Fibroblast of lung (primary cell): ENCODE data around the gene COX6B1. TPM values are rescaled to one million over a fixed set of nuclear protein-coding genes. Genes with fewer than 3 reads are reported as not detected.
"Not testable (repeated sequence)": the region's sequence is repeated elsewhere in the genome, so short reads cannot be mapped to it uniquely, and the experiment has no call there.

ENCODE experiments used
- DNase-seq, 2 donors: peaks; one replicate each; pipeline versions ENCODE4 v3.0.0 to v3.0.0-alpha.2; 2010; ENCODE audit warnings: low read depth in 2 of 2
- H2AFZ ChIP-seq: 2 replicates; pipeline ENCODE4 v1.5.1; 2012; ENCODE audit warnings: low read length, control low read depth, inconsistent platforms
- H3K27ac ChIP-seq: 2 replicates; pipeline ENCODE4 v1.5.1; 2011; ENCODE audit warnings: low read length, control low read depth; ENCODE audit not compliant: insufficient read depth
- H3K27me3 ChIP-seq: 2 replicates; pipeline ENCODE4 v1.5.1; 2011; ENCODE audit warnings: mild to moderate bottlenecking, low read length; ENCODE audit not compliant: control insufficient read depth, insufficient read depth
- H3K36me3 ChIP-seq: 2 replicates; pipeline ENCODE4 v1.5.1; 2011; ENCODE audit warnings: low read length; ENCODE audit not compliant: control insufficient read depth, insufficient read depth
- H3K4me1 ChIP-seq: 2 replicates; pipeline ENCODE4 v1.5.1; 2011; ENCODE audit warnings: low read length; ENCODE audit not compliant: control insufficient read depth, insufficient read depth; ENCODE audit errors: extremely low read depth
- H3K4me2 ChIP-seq: 2 replicates; pipeline ENCODE4 v1.5.1; 2011; ENCODE audit warnings: low read length, control low read depth; ENCODE audit not compliant: insufficient read depth; ENCODE audit errors: extremely low read depth
- H3K4me3 ChIP-seq, 4 experiments: fragments of 200-600 bp in 1 of 4; sonication (generic) in 1 of 4; replicated peaks in 1 of 4; 2 replicates each; pipeline ENCODE4 v1.5.1; 2011 to 2016; ENCODE audit warnings: low read length in 4 of 4, low read depth in 3 of 4, mild to moderate bottlenecking in 3 of 4, control low read depth in 2 of 4, inconsistent platforms in 1 of 4, mixed read lengths in 1 of 4; ENCODE audit not compliant: insufficient read depth in 1 of 4; ENCODE audit errors: control extremely low read depth in 1 of 4
- H3K79me2 ChIP-seq: 2 replicates; pipeline ENCODE4 v1.5.1; 2012; ENCODE audit warnings: mild to moderate bottlenecking, low read length, inconsistent platforms; ENCODE audit not compliant: control insufficient read depth, insufficient read depth
- H3K9ac ChIP-seq: 2 replicates; pipeline ENCODE4 v1.5.1; 2011; ENCODE audit warnings: mild to moderate bottlenecking, low read length, control low read depth; ENCODE audit not compliant: insufficient read depth
- H3K9me3 ChIP-seq: 2 replicates; pipeline ENCODE4 v1.5.1; 2012; ENCODE audit warnings: low read depth, low read length; ENCODE audit not compliant: control insufficient read depth, insufficient read depth
- H4K20me1 ChIP-seq: 2 replicates; pipeline ENCODE4 v1.5.1; 2011; ENCODE audit warnings: low read length; ENCODE audit not compliant: control insufficient read depth, insufficient read depth; ENCODE audit errors: extremely low read depth
- CTCF ChIP-seq, 2 donors: IDR thresholded peaks in 1 of 2; conservative IDR thresholded peaks in 1 of 2; 1 replicate in 1 of 2; 2 replicates in 1 of 2; pipeline ENCODE4 v1.5.1; 2011 to 2012; ENCODE audit warnings: low read length in 2 of 2, control low read depth in 1 of 2, inconsistent platforms in 1 of 2, low read depth in 1 of 2, mild to moderate bottlenecking in 1 of 2
- EZH2 ChIP-seq: IDR thresholded peaks from 2 replicates; pipeline ENCODE4 v1.5.1; 2012; ENCODE audit warnings: low read length, control low read depth, mild to moderate bottlenecking; ENCODE audit errors: missing control alignments
- polyA plus RNA-seq, 2 donors: library from polyadenylated mRNA; depleted of rRNA in 1 of 2; stranded (reverse) in 1 of 2; unstranded in 1 of 2; fragments of >200 nt; gene quantifications; 2 replicates each; pipeline ENCODE4 v1.2.1, GENCODE V29; 2011 to 2012; ENCODE audit warnings: missing spikeins in 1 of 2
- total RNA-seq: library from RNA; depleted of rRNA; stranded (reverse); fragments of >200 nt; gene quantifications from 2 replicates; pipeline ENCODE4 v1.2.1, GENCODE V29; 2014

COX6B1 gene
- total and polyA plus RNA-seq, 2 donors (not counting 1 experiment from before 2014, with no cell fraction given) = 279 to 382 TPM

GRCh38 chr19:35644987-35645679, 3.0 kb upstream of the COX6B1 start:
- H4K20me1 ChIP-seq = no peaks in the 10 kb centered on the region
- H2AFZ ChIP-seq = peak overlapping the region; percentile 76
- H3K27ac ChIP-seq = peak overlapping the region; percentile 58
- peaks cover 4% of the 10 kb centered on the region for H3K4me1 ChIP-seq
- DNase-seq = peak; percentile 31 to 42
- no peaks in the 10 kb centered on the region for H3K9me3 ChIP-seq
- TF ChIP-seq EZH2 (no peak), CTCF (conservative IDR thresholded peaks at IDR 0.05 in 1 of 2, IDR thresholded peaks at IDR 0.05 in 1 of 2; ENCODE audit: low read depth in 1 of 2, low read length in 2 of 2) (no peak)
- H3K9ac ChIP-seq = no peak overlapping the region
- H3K4me3 ChIP-seq = peak overlapping the region; percentile 39 to 63 (median 48)
- H3K79me2 ChIP-seq = peaks cover 12% of the 10 kb centered on the region
- H3K36me3 ChIP-seq = no peaks in the 10 kb centered on the region
- H3K27me3 ChIP-seq = no peaks in the 10 kb centered on the region
- H3K4me2 ChIP-seq = peak overlapping the region; percentile 83

- no peaks in the 10 kb centered on the region for H3K36me3 ChIP-seq
- peak overlapping the region; percentile 5 for H2AFZ ChIP-seq
- no peaks in the 10 kb centered on the region for H3K9me3 ChIP-seq
- no peak overlapping the region for H3K9ac ChIP-seq
- no peak overlapping the region for H3K27ac ChIP-seq
- no peak overlapping the region for H3K4me2 ChIP-seq
- H3K79me2 ChIP-seq = peaks cover 14% of the 10 kb centered on the region
- H3K27me3 ChIP-seq = no peaks in the 10 kb centered on the region
- TF ChIP-seq EZH2 (no peak), CTCF (conservative IDR thresholded peaks at IDR 0.05 in 1 of 2, IDR thresholded peaks at IDR 0.05 in 1 of 2; ENCODE audit: low read depth in 1 of 2, low read length in 2 of 2) (no peak)
- H4K20me1 ChIP-seq = no peaks in the 10 kb centered on the region
- peaks cover 4% of the 10 kb centered on the region for H3K4me1 ChIP-seq
- DNase-seq = no peak
- no peak overlapping the region for H3K4me3 ChIP-seq
Measured at GRCh38 chr19:35645680-35646511, 2.2 kb upstream of the COX6B1 start.

- no peak overlapping the region for H2AFZ ChIP-seq
- peaks cover 16% of the 10 kb centered on the region for H3K79me2 ChIP-seq
- H3K9me3 ChIP-seq = no peaks in the 10 kb centered on the region
- H3K36me3 ChIP-seq = peaks cover 4% of the 10 kb centered on the region
- H4K20me1 ChIP-seq = no peaks in the 10 kb centered on the region
- H3K9ac ChIP-seq = no peak overlapping the region
- no peak for DNase-seq
- H3K27me3 ChIP-seq = no peaks in the 10 kb centered on the region
- TF ChIP-seq CTCF (conservative IDR thresholded peaks at IDR 0.05 in 1 of 2, IDR thresholded peaks at IDR 0.05 in 1 of 2; ENCODE audit: low read depth in 1 of 2, low read length in 2 of 2) = no peak
- TF ChIP-seq EZH2 = no peak
- no peak overlapping the region for H3K4me3 ChIP-seq
- H3K4me2 ChIP-seq = no peak overlapping the region
- no peak overlapping the region for H3K27ac ChIP-seq
- peaks cover 3% of the 10 kb centered on the region for H3K4me1 ChIP-seq
Measured at GRCh38 chr19:35650581-35650980, 2.5 kb downstream of the COX6B1 start.

- not testable (repeated sequence) for DNase-seq, H3K79me2 ChIP-seq, H3K36me3 ChIP-seq, H3K4me3 ChIP-seq, H3K9ac ChIP-seq, H2AFZ ChIP-seq, H3K27ac ChIP-seq, H3K4me1 ChIP-seq, H3K9me3 ChIP-seq, H3K27me3 ChIP-seq, H4K20me1 ChIP-seq, H3K4me2 ChIP-seq
Measured at GRCh38 chr19:35654828-35655227, 6.7 kb downstream of the COX6B1 start.
